Heart right ventricle (tissue), 16 donors: ENCODE data around the gene MUSK. TPM values are rescaled to one million over a fixed set of nuclear protein-coding genes. Genes with fewer than 3 reads are reported as not detected.

Source experiments
- ATAC-seq, 8 donors: fragments of 200-7000 bp; cut with Tn5 transposase; one replicate each; pipeline ENCODE4 v1.9.1; 2020; ENCODE audit warnings: mild to moderate bottlenecking in 8 of 8, moderate library complexity in 8 of 8, moderate number of reproducible peaks in 1 of 8
- DNase-seq, 2 donors: peaks; one replicate each; pipeline ENCODE4 v3.0.0-alpha.2; 2020
- H3K27ac ChIP-seq, 10 donors: fragments of 200-600 bp; sonication (generic) in 2 of 10; one replicate each; pipeline versions ENCODE4 v1.5.0 to v1.8.0; 2020 to 2022; ENCODE audit warnings: mild to moderate bottlenecking in 3 of 10
- H3K27me3 ChIP-seq, 7 donors: fragments of 200-600 bp; one replicate each; pipeline ENCODE4 v1.8.0; 2021 to 2022; ENCODE audit warnings: mild to moderate bottlenecking in 2 of 7
- H3K36me3 ChIP-seq, 9 donors: fragments of 200-600 bp; sonication (generic) in 1 of 9; one replicate each; pipeline versions ENCODE4 v1.5.0 to v1.8.0; 2020 to 2022; ENCODE audit warnings: mild to moderate bottlenecking in 2 of 9
- H3K4me1 ChIP-seq, 9 donors: fragments of 200-600 bp; sonication (generic) in 1 of 9; one replicate each; pipeline versions ENCODE4 v1.5.0 to v1.8.0; 2020 to 2022; ENCODE audit warnings: mild to moderate bottlenecking in 4 of 9
- H3K4me3 ChIP-seq, 10 donors: fragments of 200-600 bp; sonication (generic) in 2 of 10; one replicate each; pipeline versions ENCODE4 v1.5.0 to v1.8.0; 2020 to 2022; ENCODE audit warnings: mild to moderate bottlenecking in 7 of 10, moderate library complexity in 2 of 10
- H3K9me3 ChIP-seq, 11 donors: fragments of 200-600 bp in 10 of 11; sonication (generic) in 2 of 11; one replicate each; pipeline versions ENCODE4 v1.5.0 to v1.8.0; 2013 to 2022; ENCODE audit warnings: mild to moderate bottlenecking in 2 of 11, control low read depth in 1 of 11, moderate library complexity in 1 of 11
- CTCF ChIP-seq, 9 donors: fragments of 200-600 bp; sonication (generic) in 2 of 9; IDR thresholded peaks; one replicate each; pipeline versions ENCODE4 v1.5.0 to v1.8.0; 2021 to 2022; ENCODE audit warnings: antibody characterized with exemption in 9 of 9, mild to moderate bottlenecking in 5 of 9, moderate library complexity in 1 of 9
- WGBS, 2 donors: extraction: QIAGEN DNeasy Blood & Tissue Kit; methylation state at CpG; one replicate each; pipeline ENCODE4 v1.1.7; 2013; ENCODE audit warnings: inconsistent platforms in 1 of 2; 5-methylcytosine and 5-hydroxymethylcytosine counted together
- intact Hi-C, 10 donors: fragments of 100-400 bp; cut with DNase I; formaldehyde crosslinking; loops; one replicate each; pipeline versions ENCODE4 v1.11.1 to v1.14.2; 2022
- polyA plus RNA-seq, 2 donors: library from polyadenylated mRNA; stranded (reverse); fragments of 200-250 nt; gene quantifications; one replicate each; pipeline ENCODE4 v1.2.3, GENCODE V29; 2013
- total RNA-seq, 10 donors: library from RNA; stranded (reverse); fragmentation: NEBNext Ultra II Directional in 3 of 10; extraction: Animal tissue kit (Norgen Biotek cat#: 25700) in 3 of 10; gene quantifications; one replicate each; pipeline versions ENCODE4 v1.2.1 to v1.2.4, GENCODE V29; 2021 to 2023
- donor health status: Arrhythmogenic right ventricular cardiomyopathy.
- donor health status: ischemic (EF 13 %, LVEDD 7.1; RV severe dilation, severe dysfunction).
- donor health status: healthy with polysubstance abuse.
- donor health status: DM: no; HTN: yes; CAD: no.
- donor health status: DM: no; HTN: no; CAD: no.
- donor health status: ischemic (EF 25% LVEDD 6.9; RV normal size, moderate dysfunction).
- donor health status: ischemic (EF 25% LVEDD 5.7; RV mildly dilated, moderate dysfunction).
- donor health status: healthy.
- donor health status: DM: yes; HTN: yes; CAD: no.
- donor health status: Ischemic cardiomyopathy.
- donor health status: ischemic (EF 35%, LVEDD 5.7; RV mildly dilated, moderate dysfunction).
- donor health status: nonischemic (EF 11% LVEDD 7.7; RV severe dilation, severe dysfunction).
- donor health status: DM: yes; HTN: yes; CAD: no.
- donor health status: PGD.
- donor health status: ischemic (EF 29% LVEDD 5.4; RV normal size, mild dysfunction).
- donor health status: nonischemic (EF 23%, LVEDD 6.1; RV moderate dilation, normal function).

Gene MUSK
- total and polyA plus RNA-seq, 12 donors: 0.04 to 2.2 (median 1.2) TPM

- H3K4me3 ChIP-seq: no peak overlapping the region
- H3K4me1 ChIP-seq: no peaks in the 10 kb centered on the region
- no peaks in the 10 kb centered on the region for H3K27me3 ChIP-seq
- 76 to 79% methylated on average over 1 of the region's 1 CpG for WGBS, 2 donors
- H3K27ac ChIP-seq: no peak overlapping the region
- intact Hi-C loops: no loop called here
- H3K36me3 ChIP-seq: no peaks in the 10 kb centered on the region
- no peaks in the 10 kb centered on the region for H3K9me3 ChIP-seq
- ATAC-seq (no peak), DNase-seq (no peak)
- TF ChIP-seq CTCF (IDR thresholded peaks at IDR 0.05): no peak
Observed at GRCh38 chr9:110835859-110836271, 167.3 kb downstream of the MUSK start.

DNA sequence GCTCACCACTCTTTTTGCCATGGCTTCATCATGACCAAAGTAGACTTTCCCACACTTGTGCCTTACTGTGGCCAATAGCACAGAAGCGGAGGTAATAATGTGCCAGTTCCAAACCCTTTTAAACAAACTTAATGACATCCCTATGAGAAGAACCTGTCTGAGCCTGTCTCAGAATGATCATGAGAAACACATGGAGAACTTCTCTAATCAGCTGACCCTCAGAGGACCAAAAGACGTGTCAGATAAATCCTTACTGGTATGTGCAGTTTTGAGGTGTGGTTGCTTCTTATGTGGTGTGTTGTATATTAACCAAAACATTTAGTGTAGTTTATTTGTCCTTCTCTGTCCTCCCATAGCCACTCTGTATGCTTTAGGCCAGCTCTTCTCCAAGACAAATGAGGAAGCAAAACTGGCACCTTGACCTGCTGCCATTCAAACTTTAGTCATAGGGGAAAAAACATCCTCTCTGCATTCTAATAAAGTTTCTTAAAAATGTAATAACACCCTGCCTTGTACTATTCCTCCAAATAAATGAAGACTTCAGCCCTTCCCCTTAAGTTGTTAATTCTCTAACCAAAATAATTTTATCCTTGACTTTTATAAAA, 168.9 kb downstream of the MUSK start:
- no peaks in the 10 kb centered on the region for H3K4me1 ChIP-seq
- H3K9me3 ChIP-seq: peaks cover 0 to 4% (median 0%) of the 10 kb centered on the region in 11 donors
- no peaks in the 10 kb centered on the region for H3K36me3 ChIP-seq
- no peak overlapping the region for H3K4me3 ChIP-seq
- H3K27ac ChIP-seq: no peak overlapping the region
- 82 to 85% methylated on average over 2 of the region's 2 CpGs for WGBS, 2 donors
- intact Hi-C loops: no loop called here
- DNase-seq (no peak), ATAC-seq (no peak)
- TF ChIP-seq CTCF (IDR thresholded peaks at IDR 0.05): no peak
- H3K27me3 ChIP-seq: no peaks in the 10 kb centered on the region

- peaks cover 0 to 1% (median 0%) of the 10 kb centered on the region in 9 donors for H3K4me1 ChIP-seq
- ATAC-seq (no peak), DNase-seq (no peak)
- no peak for TF ChIP-seq CTCF (IDR thresholded peaks at IDR 0.05)
- H3K27me3 ChIP-seq: no peaks in the 10 kb centered on the region
- intact Hi-C loops: no loop called here
- H3K4me3 ChIP-seq: no peak overlapping the region
- 68 to 70% methylated on average over 9 of the region's 9 CpGs for WGBS, 2 donors
- no peaks in the 10 kb centered on the region for H3K36me3 ChIP-seq
- H3K9me3 ChIP-seq: peaks cover 0 to 4% (median 0%) of the 10 kb centered on the region in 11 donors
- no peak overlapping the region for H3K27ac ChIP-seq
Observed at GRCh38 chr9:110842169-110842568, 173.6 kb downstream of the MUSK start.

- WGBS, 2 donors: 40 to 60% methylated on average over 3 of the region's 3 CpGs
- Histone ChIP-seq H3K4me1 (peaks cover 0 to 5% (median 0%) of the 10 kb centered on the region in 9 donors), H3K27ac (no peak overlapping the region), H3K27me3 (no peaks in the 10 kb centered on the region), H3K36me3 (no peaks in the 10 kb centered on the region), H3K4me3 (no peak overlapping the region), H3K9me3 (peaks cover 0 to 4% (median 0%) of the 10 kb centered on the region in 11 donors)
- no peak for TF ChIP-seq CTCF (IDR thresholded peaks at IDR 0.05)
- DNase-seq (no peak), ATAC-seq (no peak)
- intact Hi-C loops: no loop called here
Observed at GRCh38 chr9:110842986-110843385, 174.4 kb downstream of the MUSK start.
